ENCODE data around the gene S100A9. TPM values are rescaled to one million over a fixed set of nuclear protein-coding genes. Genes with fewer than 3 reads are reported as not detected.

S100A9 gene
- total RNA-seq, 1 experiment from 2014 or later = 0.59 TPM

GRCh38 chr1:153344718-153345025, 13.0 kb upstream of the S100A9 start:
- TF ChIP-seq ZNF274 (IDR thresholded peaks at IDR 0.05; ENCODE audit: low read depth, low read length) = no peak
- TF ChIP-seq ZFX (IDR thresholded peaks at IDR 0.05) = no peak
- no peak for TF ChIP-seq EGR1 (IDR thresholded peaks at IDR 0.05; ENCODE audit: low read depth)
- no peak for TF ChIP-seq POLR2AphosphoS5 (IDR thresholded peaks at IDR 0.05; ENCODE audit: low read depth, low read length)
- no peak for TF ChIP-seq REST (IDR thresholded peaks at IDR 0.05; ENCODE audit: low read depth)
- TF ChIP-seq EZH2phosphoT487 (IDR thresholded peaks at IDR 0.05; ENCODE audit: borderline replicate concordance) = no peak
- TF ChIP-seq CEBPB (IDR thresholded peaks at IDR 0.05; ENCODE audit: low read depth) = no peak
- TF ChIP-seq JUND (IDR thresholded peaks at IDR 0.05) = no peak
- no peak for TF ChIP-seq SIN3A (IDR thresholded peaks at IDR 0.05; ENCODE audit: low read depth)
- TF ChIP-seq EZH2 (IDR thresholded peaks at IDR 0.05) = no peak
- no peak for TF ChIP-seq ELF1 (IDR thresholded peaks at IDR 0.05; ENCODE audit: borderline replicate concordance, low read depth)
- no peak for TF ChIP-seq SRF (IDR thresholded peaks at IDR 0.05; ENCODE audit: low read depth)
- no peak for TF ChIP-seq FOSL1 (IDR thresholded peaks at IDR 0.05; ENCODE audit: low read depth)
- TF ChIP-seq ATF3 (IDR thresholded peaks at IDR 0.05) = no peak
- no peak for TF ChIP-seq RAD21 (IDR thresholded peaks at IDR 0.05; ENCODE audit: low read depth)
- TF ChIP-seq, protein P1, sequence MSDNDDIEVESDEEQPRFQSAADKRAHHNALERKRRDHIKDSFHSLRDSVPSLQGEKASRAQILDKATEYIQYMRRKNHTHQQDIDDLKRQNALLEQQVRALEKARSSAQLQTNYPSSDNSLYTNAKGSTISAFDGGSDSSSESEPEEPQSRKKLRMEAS (IDR thresholded peaks at IDR 0.05) = no peak
- no peak for TF ChIP-seq TCF7L2 (IDR thresholded peaks at IDR 0.05; ENCODE audit: borderline replicate concordance, extremely low read depth, insufficient read depth, insufficient read length)
- ChIA-PET POLR2A (no interaction called here), CTCF (no interaction called here), RAD21 (ENCODE audit: low non-redundant PET in 1 of 2, low total read pairs in 2 of 2, uncharacterized antibody in 2 of 2, unreplicated experiment in 2 of 2) (no interaction called here)
- no peaks in the 10 kb centered on the region for H3K9me2 ChIP-seq (ENCODE audit: insufficient read depth)
- H3K4me3 ChIP-seq (replicated peaks in 1 of 2; ENCODE audit: low read depth in 1 of 2, low read length in 2 of 2) = no peak overlapping the region
- H3K36me3 ChIP-seq (ENCODE audit: control insufficient read depth in 1 of 2, insufficient read depth in 2 of 2, low read length in 2 of 2) = no peaks in the 10 kb centered on the region
- no peaks in the 10 kb centered on the region for H4K20me1 ChIP-seq (ENCODE audit: insufficient read depth)
- peaks cover 49% of the 10 kb centered on the region for H3K27me3 ChIP-seq (ENCODE audit: insufficient read depth, low read length)
- H3K9ac ChIP-seq (ENCODE audit: low read length) = no peak overlapping the region
- no peak for ATAC-seq
- H3K4me1 ChIP-seq (ENCODE audit: control insufficient read depth in 1 of 2, insufficient read depth in 2 of 2, low read length in 2 of 2) = no peaks in the 10 kb centered on the region
- no peaks in the 10 kb centered on the region for H3K79me2 ChIP-seq (ENCODE audit: insufficient read depth, low read length)
- intact Hi-C loops (cut with micrococcal nuclease) = no loop called here
- no peak overlapping the region for H2AFZ ChIP-seq (ENCODE audit: low read depth, low read length, poor library complexity, severe bottlenecking)
- no peaks in the 10 kb centered on the region for H3K9me3 ChIP-seq (ENCODE audit: control insufficient read depth in 1 of 2, insufficient read depth in 1 of 2, low read depth in 1 of 2, low read length in 2 of 2)
- no peak for DNase-seq (ENCODE audit: low read depth, low spot score)
- H3K4me2 ChIP-seq (ENCODE audit: low read length) = no peak overlapping the region
- BruUV-seq (replicated peaks) = no TSS peak
- H3K27ac ChIP-seq (ENCODE audit: low read depth, low read length) = no peak overlapping the region
